Medulla oblongata (tissue), 1 donor: ENCODE data around the gene DENND5A.
"Not testable (repeated sequence)": the region's sequence is repeated elsewhere in the genome, so short reads cannot be mapped to it uniquely, and the experiment has no call there.

Experiments
- DNase-seq: peaks from one replicate; pipeline ENCODE4 v3.0.0-alpha.2; 2015; ENCODE audit errors: extremely low spot score

Gene DENND5A

DNA sequence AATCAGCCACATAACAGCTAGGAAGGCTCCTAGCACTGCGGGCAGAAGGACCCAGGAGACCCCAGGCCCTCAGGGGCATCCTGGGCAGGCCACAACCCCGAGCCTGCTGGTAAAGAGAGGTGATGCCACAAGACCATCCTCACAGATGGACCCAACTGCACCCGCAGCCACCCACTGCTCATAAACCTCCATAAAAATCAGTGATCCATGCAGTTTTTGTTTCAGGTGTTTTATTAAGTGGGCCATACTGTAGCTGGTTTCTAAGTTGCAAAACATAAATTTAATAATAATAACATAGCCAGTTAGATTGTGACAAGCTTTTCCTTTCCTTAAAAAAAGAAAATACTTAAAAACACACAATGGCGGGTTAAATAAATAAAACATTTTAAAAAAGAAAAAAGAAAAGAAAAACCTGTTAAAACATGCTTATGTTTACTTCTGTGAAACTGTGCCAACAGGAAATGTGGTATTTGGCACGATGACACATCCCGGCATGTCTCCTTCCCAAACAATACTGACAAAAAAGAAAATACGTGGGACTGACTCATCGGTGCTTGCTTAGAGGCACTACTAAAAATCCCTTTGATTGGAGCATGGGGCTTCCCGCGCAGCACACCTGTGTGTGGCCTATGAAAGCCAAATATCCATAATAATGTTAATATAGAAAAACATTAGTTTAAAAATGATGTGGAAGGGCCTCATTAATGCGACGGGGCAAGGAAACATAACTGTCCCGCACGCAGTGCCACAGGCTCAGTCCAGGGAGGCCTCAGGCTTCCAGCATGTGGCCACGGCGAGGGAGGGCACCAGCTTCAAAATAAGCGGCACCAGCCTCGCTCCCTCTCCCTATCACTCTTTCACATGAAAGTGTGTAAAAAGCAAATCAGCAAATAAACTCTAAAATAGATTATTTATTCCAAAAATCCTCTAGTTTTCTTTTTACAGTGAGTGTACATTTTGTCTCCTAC, 126.3 kb downstream of the DENND5A start:
- DNase-seq, result no peak

DNA sequence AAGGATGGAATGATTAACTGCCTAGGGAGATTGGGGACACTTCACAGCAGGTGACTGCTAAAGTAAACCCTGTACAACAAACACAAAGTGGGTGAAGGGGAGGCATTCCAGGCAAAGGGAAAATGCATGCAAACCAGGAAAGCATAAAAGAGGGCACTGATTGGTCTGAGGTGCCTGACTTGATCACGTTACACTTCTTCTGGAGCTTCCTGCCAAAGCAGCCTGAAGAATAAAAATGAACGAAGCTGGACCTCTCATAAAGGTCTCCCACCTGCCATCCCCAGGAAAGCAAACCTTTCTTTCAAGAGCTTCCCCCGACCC, 127.1 kb downstream of the DENND5A start:
- DNase-seq, result no peak

- DNase-seq, result peak; percentile 85
Observed at GRCh38 chr11:9137293-9138132, 127.6 kb downstream of the DENND5A start.

GRCh38 chr11:9136741-9137140, 128.4 kb downstream of the DENND5A start:
- DNase-seq, result no peak

DNA sequence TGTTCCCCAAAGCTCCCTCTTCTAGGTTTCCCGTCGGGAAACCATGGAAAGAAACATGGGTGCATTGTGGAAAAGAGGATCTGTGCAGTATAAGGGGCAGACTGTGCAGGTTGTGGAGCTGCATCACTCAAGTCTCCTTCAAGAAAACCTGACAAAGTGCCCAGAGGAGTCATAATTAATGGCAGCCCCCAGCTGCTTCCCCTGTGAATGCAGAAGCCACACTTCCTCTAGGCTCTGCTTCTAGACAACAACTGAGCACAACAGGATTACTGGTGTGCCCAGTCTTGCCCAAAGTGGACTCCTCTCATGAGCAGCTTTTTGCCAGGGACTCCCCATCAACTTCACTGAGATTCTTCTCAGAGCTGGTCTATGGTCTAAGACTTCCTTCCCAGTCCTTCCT, 131.2 kb downstream of the DENND5A start:
- DNase-seq, result no peak

DNA sequence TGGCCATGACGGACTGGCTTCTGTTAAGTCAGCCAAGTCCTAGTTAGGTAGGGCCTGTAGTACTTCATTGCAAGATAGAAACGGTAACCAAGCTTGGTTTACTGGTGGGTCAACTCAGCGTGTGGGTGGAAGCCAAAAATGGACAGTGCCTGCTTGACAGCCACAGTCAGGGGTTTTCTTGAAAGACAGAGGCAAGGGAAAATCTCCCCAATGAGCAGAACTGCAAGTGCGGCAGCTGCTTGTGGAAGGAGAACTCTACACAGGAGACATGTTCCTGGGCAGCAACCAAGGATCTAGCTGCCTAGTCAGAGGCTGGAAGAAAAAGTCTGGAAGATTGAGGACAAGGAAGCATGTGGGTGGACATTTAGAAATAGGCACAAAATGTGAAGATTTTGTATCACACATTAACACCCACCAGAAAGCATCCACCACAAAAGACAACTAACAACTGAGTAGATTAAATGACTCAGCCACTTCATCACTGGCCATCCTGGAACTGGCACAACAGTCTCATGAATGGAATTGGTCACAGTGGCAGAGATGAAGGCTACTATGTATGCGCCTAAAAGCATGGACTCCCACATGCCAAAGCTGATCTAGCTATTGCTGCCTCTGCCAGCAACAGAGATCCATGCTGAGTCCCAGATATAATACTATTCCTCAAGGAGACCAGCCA, 132.8 kb downstream of the DENND5A start:
- DNase-seq, result no peak

- peak; percentile 42 for DNase-seq
Observed at GRCh38 chr11:9130297-9130696, 134.9 kb downstream of the DENND5A start.

- DNase-seq, result no peak
Observed at GRCh38 chr11:9126636-9127035, 138.5 kb downstream of the DENND5A start.

- no peak for DNase-seq
Observed at GRCh38 chr11:9125185-9125886, 139.8 kb downstream of the DENND5A start.

GRCh38 chr11:9123595-9124304, 141.4 kb downstream of the DENND5A start:
- no peak for DNase-seq

DNA sequence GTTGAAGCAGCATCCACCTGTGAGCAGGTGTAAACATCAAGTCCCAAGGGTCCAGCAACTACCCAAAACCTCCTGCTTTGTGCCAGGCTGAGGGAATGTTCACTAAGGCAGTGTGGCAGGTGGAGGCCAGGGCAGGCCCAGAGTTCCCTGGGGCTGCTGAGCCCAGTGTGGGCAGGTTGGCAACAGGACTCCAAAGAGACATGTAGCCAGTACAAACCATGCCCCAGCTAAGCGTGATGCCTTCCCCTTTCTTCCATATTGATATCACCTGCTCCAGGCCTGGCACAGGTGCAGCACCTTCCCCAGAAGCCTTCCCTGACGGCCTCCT, 143.7 kb downstream of the DENND5A start:
- no peak for DNase-seq

DNA sequence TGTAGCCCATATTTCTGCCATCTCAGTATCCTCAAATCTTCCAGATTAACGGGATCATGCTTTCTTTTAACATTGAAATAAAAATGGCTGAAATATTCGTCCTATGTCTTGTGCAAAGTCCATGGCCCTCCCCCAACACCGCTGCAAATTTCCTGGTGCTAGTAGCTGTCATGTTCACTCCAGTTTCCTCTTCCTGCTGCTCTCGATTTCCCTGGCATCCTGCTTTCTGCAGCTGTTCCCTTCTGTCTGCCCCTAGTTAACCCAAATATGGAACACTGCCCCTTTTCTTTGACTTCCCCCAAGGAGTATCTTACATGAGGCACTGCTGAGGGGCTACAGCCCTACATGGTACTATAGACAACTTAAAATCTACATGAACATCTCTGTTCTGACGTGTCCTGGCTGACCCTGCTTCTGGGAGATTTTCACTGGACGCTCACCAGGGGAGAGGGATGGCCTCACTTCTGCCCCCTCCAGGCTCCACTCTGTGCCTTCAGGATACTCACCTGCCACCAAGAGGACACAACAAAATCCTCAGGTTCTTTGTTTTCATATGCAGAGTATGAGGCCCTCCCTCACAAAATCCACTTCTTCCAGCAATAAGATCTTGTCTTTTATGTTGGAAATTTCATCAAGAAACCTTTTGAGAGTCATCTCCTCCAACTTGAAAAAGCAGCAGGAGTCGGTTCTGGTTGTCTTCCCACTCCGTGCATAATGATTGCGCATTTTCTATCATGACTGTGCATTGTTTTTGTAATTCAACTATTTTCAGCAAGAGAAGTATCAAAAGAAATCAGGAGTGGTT, 144.3 kb downstream of the DENND5A start:
- DNase-seq, result no peak

GRCh38 chr11:9118277-9118676, 146.9 kb downstream of the DENND5A start:
- no peak for DNase-seq

GRCh38 chr11:9112075-9112474, 153.1 kb downstream of the DENND5A start:
- DNase-seq, result no peak

DNA sequence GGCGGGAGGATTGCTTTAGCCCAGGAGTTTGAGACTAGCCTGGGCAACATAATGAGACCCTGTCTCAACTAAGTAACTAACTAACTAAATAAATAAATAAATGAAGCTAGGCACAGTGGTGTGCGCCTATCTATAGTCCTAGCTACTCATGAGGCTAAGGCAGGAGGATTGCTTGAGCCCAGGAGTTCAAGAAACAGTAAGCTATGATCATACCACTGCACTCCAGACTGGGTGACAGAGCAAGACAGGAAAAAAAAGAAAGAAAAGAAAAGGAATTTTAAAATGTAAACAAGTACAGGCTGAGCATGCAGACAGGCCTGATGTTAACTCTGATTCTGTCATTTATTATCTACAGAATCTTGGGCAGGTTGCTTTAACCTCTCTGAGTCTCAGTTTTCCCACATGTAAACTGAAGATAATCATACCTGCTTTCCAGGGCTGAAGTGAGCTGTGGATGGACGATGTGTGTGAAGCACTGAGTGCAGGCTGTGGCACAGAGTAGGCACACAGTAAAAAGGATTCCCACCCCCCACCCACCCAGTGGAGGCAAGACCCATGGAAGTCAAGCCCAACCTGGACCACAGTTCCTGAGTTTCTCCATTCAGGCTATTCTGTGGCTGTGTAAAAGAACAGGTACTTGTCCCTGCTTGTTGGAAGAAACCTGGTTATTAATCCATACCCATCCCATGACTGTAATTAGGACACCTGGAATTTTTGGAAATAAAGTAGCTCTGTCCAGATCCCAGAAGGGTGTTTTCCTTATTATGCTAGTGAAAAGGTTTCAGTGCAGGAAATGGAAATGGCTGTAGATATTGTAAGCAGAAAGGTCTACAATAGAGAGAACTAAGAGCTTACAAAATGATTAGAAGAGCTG, 155.1 kb downstream of the DENND5A start:
- DNase-seq, result no peak

DNA sequence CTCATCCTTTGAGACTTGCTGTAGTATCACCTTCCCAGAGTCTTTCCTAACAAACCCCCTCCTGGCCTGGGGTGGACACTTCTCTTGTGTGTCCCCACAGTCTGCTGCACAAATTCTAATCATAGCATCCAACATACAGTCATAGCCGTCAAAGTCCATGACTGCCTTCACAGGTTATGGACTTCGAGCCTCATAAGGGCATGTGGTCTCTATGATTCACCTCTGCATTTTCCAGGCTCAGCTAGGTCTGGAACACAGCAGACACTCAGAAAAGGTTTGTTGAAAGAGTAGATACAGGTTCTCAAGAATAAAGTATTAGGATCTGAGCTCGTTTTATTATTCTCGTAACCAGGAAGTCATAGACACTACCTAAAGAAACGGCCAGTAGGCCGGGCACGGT, 160.6 kb downstream of the DENND5A start:
- no peak for DNase-seq

DNA sequence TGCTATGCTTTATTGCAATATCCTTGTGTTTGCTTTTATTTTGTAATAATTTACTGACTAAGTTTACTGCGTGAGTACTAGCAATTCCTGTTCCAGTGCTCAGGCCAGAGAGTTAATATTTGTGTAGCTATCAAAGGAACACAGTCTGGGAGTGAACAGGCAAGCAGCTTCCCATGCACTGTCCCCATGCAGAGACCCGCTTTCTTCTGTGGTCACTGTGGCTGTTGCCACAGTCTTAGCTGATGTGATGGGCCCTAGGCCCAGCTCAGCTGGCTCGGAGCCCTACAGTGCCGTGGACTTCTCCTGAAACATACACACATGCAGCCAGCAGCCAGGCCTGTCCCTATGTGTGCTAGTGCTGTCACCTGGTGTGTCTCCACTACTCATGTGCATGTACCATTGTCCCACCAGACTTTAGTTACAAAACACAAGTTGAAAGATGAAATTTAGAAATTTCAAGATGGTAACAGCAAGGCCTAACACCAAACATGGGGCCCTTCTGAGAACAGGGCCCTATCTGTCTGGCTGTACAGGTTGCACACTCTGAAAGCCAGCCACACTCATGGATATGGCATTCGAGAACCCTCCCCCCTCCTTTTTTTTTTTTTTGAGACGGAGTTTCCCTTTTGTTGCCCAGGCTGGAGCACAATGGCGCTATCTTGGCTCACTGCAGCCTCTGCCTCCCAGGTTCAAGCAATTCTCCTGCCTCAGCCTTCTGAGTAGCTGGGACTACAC, 161.4 kb downstream of the DENND5A start:
- no peak for DNase-seq

DNA sequence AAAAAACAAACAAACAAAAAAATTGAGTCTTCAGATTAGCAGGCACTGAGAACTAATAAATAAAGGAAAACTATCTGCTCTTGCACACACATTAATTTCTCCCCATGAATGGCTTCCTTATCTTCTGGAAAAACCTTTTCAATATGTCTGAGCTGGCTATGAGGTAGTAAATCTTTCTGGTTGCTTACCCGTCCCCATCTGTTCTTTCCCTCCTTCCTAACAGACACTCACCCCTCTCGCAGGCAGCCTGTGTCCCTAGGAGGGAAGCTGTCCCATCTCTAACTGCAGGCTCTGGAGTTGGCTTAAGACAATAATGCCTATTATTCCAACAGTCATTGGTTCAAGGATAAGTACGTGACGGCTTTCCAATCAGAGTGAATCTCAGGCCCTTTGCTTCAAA, 165.5 kb downstream of the DENND5A start:
- peak; percentile 31 for DNase-seq

- DNase-seq, result not testable (repeated sequence)
Observed at GRCh38 chr11:9098455-9098854, 166.7 kb downstream of the DENND5A start.
